HG02870 (cell line): ENCODE results near the gene MAGIX.
"Not testable (repeated sequence)": the region's sequence is repeated elsewhere in the genome, so short reads cannot be mapped to it uniquely, and the experiment has no call there.

Experiments
- ATAC-seq: cut with Tn5 transposase; IDR thresholded peaks from one replicate; pipeline ENCODE4 v1.9.1; 2021; ENCODE audit warnings: mild to moderate bottlenecking, moderate library complexity; ENCODE audit not compliant: unreplicated experiment

The MAGIX gene

GRCh38 chrX:49162620-49163019 is at the start of gene MAGIX:
MAGIX (plus strand) TSS chrX:49162758; CDS start chrX:49162890, 132 bp downstream.
- ATAC-seq: no peak

- ATAC-seq: no peak
Observed at GRCh38 chrX:49116076-49116475, 46.5 kb upstream of the MAGIX start.

- ATAC-seq: no peak
Observed at GRCh38 chrX:49116716-49117115, 45.8 kb upstream of the MAGIX start.

GRCh38 chrX:49117581-49117980 is 45.0 kb upstream of the MAGIX start:
- ATAC-seq: no peak

- no peak for ATAC-seq
Observed at GRCh38 chrX:49120091-49120490, 42.5 kb upstream of the MAGIX start.

GRCh38 chrX:49122499-49122898 is 40.1 kb upstream of the MAGIX start:
- ATAC-seq: no peak

- not testable (repeated sequence) for ATAC-seq
Observed at GRCh38 chrX:49127742-49128258, 34.8 kb upstream of the MAGIX start.

GRCh38 chrX:49129427-49129826 is 33.1 kb upstream of the MAGIX start:
- ATAC-seq: no peak

GRCh38 chrX:49132275-49132674 is 30.3 kb upstream of the MAGIX start:
- ATAC-seq: not testable (repeated sequence)

- no peak for ATAC-seq
Observed at GRCh38 chrX:49133759-49134158, 28.8 kb upstream of the MAGIX start.

GRCh38 chrX:49137492-49137891 is 25.1 kb upstream of the MAGIX start:
- no peak for ATAC-seq

- no peak for ATAC-seq
Observed at GRCh38 chrX:49139713-49140112, 22.8 kb upstream of the MAGIX start.

GRCh38 chrX:49142264-49142663 is 20.3 kb upstream of the MAGIX start:
- not testable (repeated sequence) for ATAC-seq

- ATAC-seq: not testable (repeated sequence)
Observed at GRCh38 chrX:49143154-49143553, 19.4 kb upstream of the MAGIX start.

GRCh38 chrX:49147282-49147681 is 15.3 kb upstream of the MAGIX start:
- no peak for ATAC-seq

- ATAC-seq: no peak
Observed at GRCh38 chrX:49147936-49148335, 14.6 kb upstream of the MAGIX start.

GRCh38 chrX:49148390-49149100 is 14.0 kb upstream of the MAGIX start:
- ATAC-seq: not testable (repeated sequence)

- not testable (repeated sequence) for ATAC-seq
Observed at GRCh38 chrX:49149291-49149690, 13.3 kb upstream of the MAGIX start.

- ATAC-seq: no peak
Observed at GRCh38 chrX:49153467-49153866, 9.1 kb upstream of the MAGIX start.

GRCh38 chrX:49155243-49155899 is 7.2 kb upstream of the MAGIX start:
- ATAC-seq: peak; percentile 5

GRCh38 chrX:49155900-49156837 is 6.4 kb upstream of the MAGIX start:
- ATAC-seq: peak; percentile 80
